ENCODE data around the gene PWWP2B. TPM values are rescaled to one million over a fixed set of nuclear protein-coding genes. Genes with fewer than 3 reads are reported as not detected.

Gene PWWP2B
- total RNA-seq, 1 experiment from 2014 or later: 51.6 TPM

- ChIA-PET POLR2A (no interaction called here), CTCF (no interaction called here)
- H3K4me1 ChIP-seq (ENCODE audit: control insufficient read depth, insufficient read depth, low read length): peaks cover 41% of the 10 kb centered on the region
- ATAC-seq (no peak), DNase-seq (ENCODE audit: low read depth, low spot score) (no peak)
- no peak overlapping the region for H3K27ac ChIP-seq (ENCODE audit: low read length)
- in situ Hi-C loops (cut with HindIII; ENCODE audit: low pct_unique_long_range_greater_than_20kb, low sequenced_read_pairs) (no loop called here), intact Hi-C loops (cut with micrococcal nuclease; ENCODE audit: unreplicated experiment) (no loop called here)
- BruUV-seq (replicated peaks): no TSS peak
- TF ChIP-seq POLR2AphosphoS5 (IDR thresholded peaks at IDR 0.05; ENCODE audit: low read depth, low read length): no peak
- no peak for TF ChIP-seq SIN3A (IDR thresholded peaks at IDR 0.05; ENCODE audit: borderline replicate concordance, insufficient read depth, low read depth, low read length)
- TF ChIP-seq TCF7L2 (IDR thresholded peaks at IDR 0.05; ENCODE audit: low read depth, low read length): no peak
- H3K9me3 ChIP-seq (ENCODE audit: control insufficient read depth, insufficient read depth, low read depth, low read length): no peaks in the 10 kb centered on the region
- no peak overlapping the region for H3K4me3 ChIP-seq (ENCODE audit: low read depth in 2 of 2, low read length in 2 of 2)
- H3K27me3 ChIP-seq (ENCODE audit: control insufficient read depth, insufficient read depth, low read length): no peaks in the 10 kb centered on the region
- no peaks in the 10 kb centered on the region for H3K36me3 ChIP-seq (ENCODE audit: control insufficient read depth, insufficient read depth, low read length)
Observed at GRCh38 chr10:132403511-132404168, 6.6 kb downstream of the PWWP2B start.

- Histone ChIP-seq H3K4me3 (ENCODE audit: low read depth in 2 of 2, low read length in 2 of 2) (no peak overlapping the region), H3K4me1 (ENCODE audit: control insufficient read depth, insufficient read depth, low read length) (peaks cover 42% of the 10 kb centered on the region), H3K9me3 (ENCODE audit: control insufficient read depth, insufficient read depth, low read depth, low read length) (no peaks in the 10 kb centered on the region), H3K27me3 (ENCODE audit: control insufficient read depth, insufficient read depth, low read length) (no peaks in the 10 kb centered on the region), H3K36me3 (ENCODE audit: control insufficient read depth, insufficient read depth, low read length) (no peaks in the 10 kb centered on the region), H3K27ac (ENCODE audit: low read length) (no peak overlapping the region; the same call in 1 of the 2 replicates)
- CTCF ChIA-PET: no interaction called here
- ATAC-seq (no peak), DNase-seq (ENCODE audit: low read depth, low spot score) (no peak)
- in situ Hi-C loops (cut with HindIII; ENCODE audit: low pct_unique_long_range_greater_than_20kb, low sequenced_read_pairs): no loop called here
- no peak for TF ChIP-seq POLR2AphosphoS5 (IDR thresholded peaks at IDR 0.05; ENCODE audit: low read depth, low read length)
- no peak for TF ChIP-seq SIN3A (IDR thresholded peaks at IDR 0.05; ENCODE audit: borderline replicate concordance, insufficient read depth, low read depth, low read length)
- TF ChIP-seq CTCF (IDR thresholded peaks at IDR 0.05): no peak
- TF ChIP-seq TCF7L2 (IDR thresholded peaks at IDR 0.05; ENCODE audit: low read depth, low read length): no peak
- no peak for TF ChIP-seq REST (IDR thresholded peaks at IDR 0.05; ENCODE audit: insufficient read depth in 1 of 2, low read depth in 2 of 2, low read length in 1 of 2)
- POLR2A ChIA-PET: no interaction called here
- intact Hi-C loops (cut with micrococcal nuclease; ENCODE audit: unreplicated experiment): no loop called here
- BruUV-seq (replicated peaks): no TSS peak
Observed at GRCh38 chr10:132404169-132404880, 7.3 kb downstream of the PWWP2B start.

All from Panc1 (cell line).